Measurements from ENCODE around the gene ANKRD53.
"Not testable (repeated sequence)": the region's sequence is repeated elsewhere in the genome, so short reads cannot be mapped to it uniquely, and the experiment has no call there.

Gene ANKRD53

DNA sequence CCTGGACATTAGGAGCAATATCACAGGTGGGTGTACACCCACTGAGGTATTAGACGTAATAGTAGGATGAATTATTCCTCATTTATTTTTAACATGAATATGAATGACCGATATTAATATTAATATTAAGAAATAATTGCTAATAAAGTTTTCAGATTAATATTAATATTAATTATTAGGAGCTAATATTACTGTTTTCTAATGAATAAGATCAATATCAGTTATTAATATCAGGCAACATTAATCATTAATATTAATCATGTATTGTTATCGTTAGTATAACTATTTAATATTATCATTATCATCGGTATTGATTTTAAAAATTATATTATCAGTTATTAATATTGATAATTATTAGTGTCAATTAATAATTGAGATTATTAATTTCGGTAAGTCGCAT, 41.6 kb downstream of the ANKRD53 start:
- DNase-seq, result not testable (repeated sequence)

DNA sequence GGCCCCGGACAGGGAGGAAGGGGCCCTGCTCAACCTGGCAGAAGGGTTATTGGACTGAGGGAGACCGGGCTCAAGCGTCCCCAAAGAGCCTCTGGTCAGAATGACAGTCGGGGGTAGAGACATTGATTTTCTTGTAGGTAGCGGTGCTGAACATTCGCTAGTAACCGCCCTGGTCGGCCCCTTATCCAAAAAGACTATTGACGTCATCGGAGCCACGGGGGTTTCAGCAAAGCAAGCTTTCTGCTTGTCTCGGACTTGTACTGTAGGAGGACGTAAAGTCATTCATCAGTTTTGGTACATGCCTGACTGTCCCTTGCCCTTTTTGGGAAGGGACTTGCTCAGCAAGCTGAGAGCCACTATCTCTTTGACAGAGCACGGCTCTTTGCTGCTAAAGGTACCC, 43.0 kb downstream of the ANKRD53 start:
- not testable (repeated sequence) for DNase-seq

DNA sequence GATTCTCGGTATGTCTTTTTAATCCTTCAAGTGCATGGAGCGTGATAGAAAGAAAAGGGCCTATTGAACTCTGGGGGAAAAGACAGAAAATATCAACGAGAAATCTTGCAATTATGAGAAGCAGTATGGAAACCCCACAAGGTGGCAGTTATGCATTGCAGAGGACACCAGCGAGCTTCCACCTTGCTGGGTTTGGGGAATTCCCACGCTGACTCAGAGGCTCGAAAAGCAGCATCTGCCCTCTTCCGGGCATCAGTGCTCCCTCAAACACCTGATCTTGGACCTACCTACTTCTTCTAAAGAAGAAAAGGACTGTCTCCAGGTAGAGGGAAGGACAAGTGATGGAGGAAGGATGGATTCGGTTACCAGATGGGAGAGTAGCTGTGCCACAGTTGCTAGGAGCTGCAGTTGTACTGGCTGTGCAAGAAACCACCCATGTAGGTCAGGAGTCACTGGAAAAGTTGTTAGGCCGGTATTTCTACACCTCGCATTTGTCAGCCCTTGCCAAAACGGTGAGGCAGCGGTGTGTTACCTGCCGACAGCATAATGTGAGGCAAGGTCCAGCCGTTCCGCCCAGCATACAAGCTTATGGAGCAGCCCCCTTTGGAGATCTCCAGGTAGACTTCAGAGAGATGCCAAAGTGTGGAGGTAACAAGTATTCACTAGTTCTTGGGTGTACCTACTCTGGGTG, 45.3 kb downstream of the ANKRD53 start:
- not testable (repeated sequence) for DNase-seq
